Stomach smooth muscle (tissue), 2 donors: Measurements from ENCODE around the gene B3GNT3.

ENCODE experiments used
- H3K27ac ChIP-seq: one replicate; pipeline ENCODE4 v1.7.0; 2013; ENCODE audit warnings: mild to moderate bottlenecking, low read length, inconsistent platforms
- H3K27me3 ChIP-seq, 2 donors: one replicate each; pipeline ENCODE4 v1.7.0; 2013; ENCODE audit warnings: low read length in 2 of 2; ENCODE audit not compliant: insufficient read depth in 2 of 2, control insufficient read depth in 1 of 2
- H3K36me3 ChIP-seq, 2 donors: one replicate each; pipeline ENCODE4 v1.7.0; 2013; ENCODE audit warnings: low read length in 2 of 2; ENCODE audit not compliant: control insufficient read depth in 2 of 2, insufficient read depth in 2 of 2
- H3K4me1 ChIP-seq: one replicate; pipeline ENCODE4 v1.7.0; 2013; ENCODE audit warnings: low read length; ENCODE audit not compliant: control insufficient read depth, insufficient read depth
- H3K4me3 ChIP-seq, 2 donors: one replicate each; pipeline ENCODE4 v1.7.0; 2013; ENCODE audit warnings: low read length in 2 of 2
- H3K9ac ChIP-seq, 2 donors: one replicate each; pipeline ENCODE4 v1.7.0; 2013; ENCODE audit warnings: low read length in 2 of 2, mild to moderate bottlenecking in 1 of 2
- H3K9me3 ChIP-seq, 2 donors: one replicate each; pipeline ENCODE4 v1.7.0; 2013; ENCODE audit warnings: low read length in 2 of 2; ENCODE audit not compliant: control insufficient read depth in 2 of 2
- donor health status: healthy.
- donor health status: Pancreatic carcinoma.

Gene B3GNT3

GRCh38 chr19:17836530-17836929 is 41.6 kb downstream of the B3GNT3 start:
- H3K27ac ChIP-seq: no peak overlapping the region
- peaks cover 7% of the 10 kb centered on the region for H3K4me1 ChIP-seq
- no peaks in the 10 kb centered on the region for H3K9me3 ChIP-seq
- no peak overlapping the region for H3K9ac ChIP-seq
- H3K27me3 ChIP-seq: peaks cover 19 to 32% of the 10 kb centered on the region in 2 donors
- no peaks in the 10 kb centered on the region for H3K36me3 ChIP-seq
- no peak overlapping the region for H3K4me3 ChIP-seq

- H3K4me3 ChIP-seq: no peak overlapping the region
- H3K9me3 ChIP-seq: no peaks in the 10 kb centered on the region
- H3K9ac ChIP-seq: no peak overlapping the region
- H3K27me3 ChIP-seq: peaks cover 23% of the 10 kb centered on the region in 2 donors
- no peaks in the 10 kb centered on the region for H3K36me3 ChIP-seq
- peaks cover 10% of the 10 kb centered on the region for H3K4me1 ChIP-seq
- no peak overlapping the region for H3K27ac ChIP-seq
Measured at GRCh38 chr19:17837972-17838371, 43.0 kb downstream of the B3GNT3 start.

DNA sequence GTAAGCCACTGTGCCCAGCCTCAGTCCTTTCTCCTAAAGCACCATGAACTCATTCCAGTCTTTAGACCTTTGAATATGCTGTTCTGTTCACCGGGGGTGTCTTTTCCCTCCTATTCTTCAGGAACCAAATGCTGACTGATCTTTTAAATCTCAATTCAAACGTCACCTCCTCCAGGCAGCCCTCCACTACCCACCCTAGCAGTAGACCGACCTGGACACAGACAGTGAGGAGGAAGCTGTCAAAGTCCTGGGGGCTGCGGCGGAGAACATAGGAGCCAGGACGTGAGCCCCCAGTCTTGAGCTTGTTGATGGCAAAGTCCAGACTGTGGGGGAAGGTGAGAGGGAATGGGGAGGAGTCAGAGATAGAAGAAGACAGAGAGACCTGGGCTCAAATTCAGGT is 45.1 kb downstream of the B3GNT3 start:
- Histone ChIP-seq H3K4me1 (peaks cover 10% of the 10 kb centered on the region), H3K9ac (no peak overlapping the region), H3K27me3 (peaks cover 27 to 34% of the 10 kb centered on the region in 2 donors), H3K27ac (no peak overlapping the region), H3K9me3 (no peaks in the 10 kb centered on the region), H3K36me3 (no peaks in the 10 kb centered on the region), H3K4me3 (no peak overlapping the region)

- Histone ChIP-seq H3K4me3 (peak overlapping the region; percentile 40 to 43), H3K9ac (no peak overlapping the region), H3K27ac (no peak overlapping the region), H3K27me3 (peaks cover 24 to 31% of the 10 kb centered on the region in 2 donors), H3K9me3 (no peaks in the 10 kb centered on the region), H3K36me3 (no peaks in the 10 kb centered on the region), H3K4me1 (peaks cover 10% of the 10 kb centered on the region)
Measured at GRCh38 chr19:17841371-17841809, 46.5 kb downstream of the B3GNT3 start.

DNA sequence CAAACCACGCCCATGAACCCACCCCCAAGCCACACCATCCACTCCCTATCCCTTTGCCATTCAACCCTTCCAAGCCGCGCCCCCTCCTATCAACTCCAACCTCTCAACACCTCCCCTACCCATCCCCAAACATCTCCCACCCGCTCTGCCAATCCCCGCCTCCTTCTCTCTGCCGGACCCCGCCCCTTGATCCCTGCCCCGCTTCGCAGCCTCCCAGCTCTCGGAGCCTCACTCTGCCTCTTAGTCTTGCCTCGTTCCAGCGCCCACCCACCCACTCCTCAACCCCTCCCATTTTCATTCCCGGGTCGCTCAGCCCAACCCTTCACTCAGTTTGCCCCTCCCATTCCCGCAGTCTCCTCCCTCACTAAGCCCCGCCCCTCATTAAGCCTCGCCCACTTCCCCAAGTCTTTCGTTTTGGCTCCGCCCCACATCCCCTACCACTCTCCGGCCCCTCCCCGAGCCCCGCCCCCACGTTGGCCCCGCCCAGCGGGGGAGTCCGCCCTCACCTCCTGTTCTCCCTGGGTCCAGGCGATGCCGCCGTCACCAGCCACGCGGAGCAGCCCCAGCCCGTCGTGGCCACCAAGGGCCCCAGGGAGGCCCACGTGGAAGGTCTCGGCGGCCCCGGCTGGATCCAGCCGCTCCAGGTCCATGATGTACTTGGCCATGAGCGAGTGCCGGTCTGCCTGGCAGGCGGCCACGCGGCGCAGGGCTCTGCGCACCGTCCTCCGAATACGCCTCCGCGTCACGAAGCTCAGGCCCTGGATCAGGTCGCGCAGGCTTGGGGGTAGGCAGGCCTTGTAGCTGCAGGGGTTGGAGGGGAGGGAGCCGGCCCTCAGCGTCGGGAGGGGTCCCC is 47.1 kb downstream of the B3GNT3 start:
- Histone ChIP-seq H3K9ac (no peak overlapping the region), H3K27me3 (peaks cover 23 to 31% of the 10 kb centered on the region in 2 donors), H3K9me3 (no peaks in the 10 kb centered on the region), H3K4me1 (peaks cover 10% of the 10 kb centered on the region), H3K36me3 (no peaks in the 10 kb centered on the region), H3K27ac (no peak overlapping the region), H3K4me3 (peak overlapping the region; percentile 43 to 52)

DNA sequence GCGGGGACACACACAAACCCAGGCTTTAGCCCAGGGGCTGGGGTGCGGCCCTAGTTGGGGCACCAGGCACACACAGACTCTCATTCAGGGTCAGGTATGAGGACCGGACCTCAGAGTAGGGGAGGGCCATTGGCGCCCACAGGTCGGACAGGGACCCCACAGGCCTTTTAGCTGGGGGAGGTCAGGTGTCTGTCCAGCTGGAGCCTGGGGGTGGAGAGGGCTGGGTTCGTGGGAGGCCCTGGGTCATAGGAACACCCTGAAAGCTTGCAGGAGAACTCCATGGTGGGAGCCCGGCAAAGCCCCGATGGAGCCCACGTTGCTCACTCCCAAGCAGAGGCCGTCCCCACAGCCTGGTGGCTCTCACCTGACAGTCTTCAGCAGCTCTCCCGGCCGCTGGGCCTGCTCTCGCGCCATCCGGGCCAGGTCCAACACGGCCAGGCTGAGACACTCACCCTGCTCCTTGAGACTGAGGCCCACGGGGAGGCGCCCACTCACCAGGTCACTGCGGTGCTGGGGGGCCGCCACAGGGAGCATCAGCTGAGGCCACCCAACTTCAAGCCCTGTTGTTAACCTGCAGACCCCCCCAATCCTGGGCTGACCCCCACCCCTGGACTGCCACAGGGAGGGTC is 47.8 kb downstream of the B3GNT3 start:
- no peaks in the 10 kb centered on the region for H3K36me3 ChIP-seq
- H3K27ac ChIP-seq: no peak overlapping the region
- no peaks in the 10 kb centered on the region for H3K9me3 ChIP-seq
- H3K9ac ChIP-seq: peak overlapping the region in 1 of 2 donors; percentile 22
- H3K4me3 ChIP-seq: peak overlapping the region in 1 of 2 donors; percentile 52
- peaks cover 22 to 31% of the 10 kb centered on the region in 2 donors for H3K27me3 ChIP-seq
- peaks cover 10% of the 10 kb centered on the region for H3K4me1 ChIP-seq

DNA sequence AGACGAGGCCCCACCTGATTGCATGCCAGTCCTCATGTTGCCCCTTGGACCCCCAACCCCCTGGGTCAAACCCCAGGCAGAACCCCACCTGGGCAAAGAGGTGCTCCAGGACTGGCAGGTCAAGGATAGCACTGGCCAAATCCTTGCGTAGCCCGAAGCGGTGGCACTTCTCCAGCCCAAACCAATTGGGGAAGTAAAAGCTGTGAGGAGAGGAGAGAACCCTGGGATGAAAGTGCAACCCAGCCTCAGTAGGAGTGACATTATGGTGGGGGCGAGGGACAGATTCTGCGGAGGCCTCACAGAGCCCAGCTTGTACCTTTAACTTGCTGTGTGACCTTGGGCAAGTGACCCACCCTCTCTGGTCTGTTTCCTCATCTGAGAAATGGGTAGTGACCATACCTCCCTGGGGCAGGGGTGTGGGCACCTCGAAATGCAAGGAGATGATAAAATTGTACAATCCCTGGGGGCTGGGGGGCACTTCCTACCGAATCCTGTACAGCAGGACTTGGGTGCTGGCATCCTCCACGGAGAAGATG is 48.4 kb downstream of the B3GNT3 start:
- no peaks in the 10 kb centered on the region for H3K36me3 ChIP-seq
- H3K4me1 ChIP-seq: peaks cover 10% of the 10 kb centered on the region
- H3K27me3 ChIP-seq: peaks cover 22 to 31% of the 10 kb centered on the region in 2 donors
- no peak overlapping the region for H3K27ac ChIP-seq
- no peak overlapping the region for H3K4me3 ChIP-seq
- H3K9me3 ChIP-seq: no peaks in the 10 kb centered on the region
- no peak overlapping the region for H3K9ac ChIP-seq

DNA sequence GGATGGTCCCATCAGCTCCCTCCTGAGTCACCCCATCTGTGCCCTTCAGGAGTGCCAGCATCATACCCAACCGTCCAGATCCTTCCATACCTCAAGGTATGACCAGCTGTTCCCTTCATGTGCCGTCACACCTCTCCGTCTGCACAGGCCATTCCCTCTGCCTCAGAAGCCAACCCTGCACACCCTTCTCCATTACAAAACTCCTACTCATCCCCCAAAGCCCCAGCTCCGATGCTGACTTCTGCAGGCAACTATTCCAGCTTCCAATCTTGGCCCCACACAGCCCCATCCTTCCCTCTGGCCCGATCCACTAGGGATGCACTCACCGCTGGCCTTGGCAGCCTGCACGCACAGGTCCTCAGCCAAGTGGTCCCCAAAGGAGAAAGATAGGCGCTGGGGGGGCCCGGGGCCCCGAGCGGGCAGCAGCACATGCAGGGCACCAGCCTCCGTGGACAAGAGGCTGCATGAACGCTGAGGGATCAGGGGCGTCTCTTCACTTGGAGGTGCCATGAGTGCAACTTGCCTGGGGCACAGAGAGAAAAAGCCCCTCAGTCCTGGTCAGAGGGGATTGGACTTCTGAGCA is 49.1 kb downstream of the B3GNT3 start:
- H3K9me3 ChIP-seq: no peaks in the 10 kb centered on the region
- H3K27me3 ChIP-seq: peaks cover 22 to 31% of the 10 kb centered on the region in 2 donors
- no peak overlapping the region for H3K27ac ChIP-seq
- no peaks in the 10 kb centered on the region for H3K36me3 ChIP-seq
- no peak overlapping the region for H3K9ac ChIP-seq
- no peak overlapping the region for H3K4me3 ChIP-seq
- peaks cover 10% of the 10 kb centered on the region for H3K4me1 ChIP-seq

DNA sequence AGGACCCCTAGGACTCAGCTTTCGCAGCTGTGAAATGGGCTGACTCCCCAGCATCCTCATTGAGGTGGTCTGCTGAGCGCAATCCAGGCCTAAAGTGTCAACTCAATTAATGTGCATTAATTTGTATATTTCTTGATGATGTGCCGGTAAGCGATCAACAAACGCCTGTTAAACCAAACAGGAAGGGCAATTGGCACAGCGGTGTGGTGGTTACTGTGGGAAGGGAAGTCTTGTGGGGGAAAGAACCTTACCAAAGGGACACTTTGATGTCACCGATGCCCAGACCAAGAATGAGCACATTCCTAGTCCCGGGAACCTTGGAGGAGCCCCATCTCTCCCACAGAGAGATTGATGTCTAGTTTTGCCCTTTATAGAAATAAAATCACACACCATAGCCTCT is 51.2 kb downstream of the B3GNT3 start:
- peaks cover 17 to 28% of the 10 kb centered on the region in 2 donors for H3K27me3 ChIP-seq
- peaks cover 9% of the 10 kb centered on the region for H3K4me1 ChIP-seq
- H3K4me3 ChIP-seq: no peak overlapping the region

GRCh38 chr19:17847538-17848366 is 52.8 kb downstream of the B3GNT3 start, which contains the start of gene JAK3:
TSS of gene JAK3 (minus strand) at chr19:17847982. CDS start at chr19:17844417, 3,565 bp downstream.
- H3K9ac ChIP-seq: peak within 1 kb of the TSS in 1 of 2 donors; percentile 51
- H3K4me1 ChIP-seq: no peaks in the 10 kb centered on the region
- peaks cover 10 to 13% of the 10 kb centered on the region in 2 donors for H3K27me3 ChIP-seq
- no peaks in the 10 kb centered on the region for H3K36me3 ChIP-seq
- peak within 1 kb of the TSS in 1 of 2 donors; percentile 35 for H3K4me3 ChIP-seq
- no peaks in the 10 kb centered on the region for H3K9me3 ChIP-seq
- peak within 1 kb of the TSS; percentile 31 for H3K27ac ChIP-seq

More for the DNA sequence above, 51.2 kb downstream of the B3GNT3 start:
- Histone ChIP-seq H3K27ac (no peak overlapping the region), H3K9ac (no peak overlapping the region), H3K36me3 (no peaks in the 10 kb centered on the region), H3K9me3 (no peaks in the 10 kb centered on the region)
